Mesendoderm (in vitro differentiated cells): ENCODE results near the gene NREP.
A peak's percentile ranks its signal among the peaks of the same experiment; 100 is the strongest.

ENCODE experiments used
- DNase-seq: peaks from one replicate; pipeline ENCODE4 v3.0.0; 2013
- H2AK5ac ChIP-seq: 2 replicates; pipeline ENCODE4 v1.6.1; 2013; ENCODE audit warnings: low read length, inconsistent platforms
- H2BK120ac ChIP-seq: 2 replicates; pipeline ENCODE4 v1.6.1; 2013; ENCODE audit warnings: low read depth, mild to moderate bottlenecking, low read length, moderate library complexity, mixed read lengths
- H2BK15ac ChIP-seq: replicated peaks from 2 replicates; pipeline ENCODE4 v1.6.1; 2013; ENCODE audit warnings: low read depth, mild to moderate bottlenecking, moderate library complexity
- H2BK5ac ChIP-seq: 2 replicates; pipeline ENCODE4 v1.6.1; 2013; ENCODE audit warnings: low read length, inconsistent platforms
- H3K18ac ChIP-seq: 2 replicates; pipeline ENCODE4 v1.6.1; 2013; ENCODE audit warnings: mild to moderate bottlenecking, low read length, mixed read lengths
- H3K23ac ChIP-seq: one replicate; pipeline ENCODE4 v1.6.1; 2013; ENCODE audit warnings: low read length
- H3K27ac ChIP-seq: 2 replicates; pipeline ENCODE4 v1.5.1; 2013; ENCODE audit warnings: low read depth, mild to moderate bottlenecking, inconsistent platforms, low read length, moderate library complexity
- H3K27me3 ChIP-seq: 2 replicates; pipeline ENCODE4 v1.6.1; 2013; ENCODE audit warnings: low read length, control low read depth, mild to moderate bottlenecking, inconsistent platforms; ENCODE audit not compliant: insufficient read depth, poor library complexity
- H3K36me3 ChIP-seq: 2 replicates; pipeline ENCODE4 v1.6.1; 2013; ENCODE audit warnings: low read length, inconsistent platforms; ENCODE audit not compliant: control insufficient read depth, insufficient read depth
- H3K4ac ChIP-seq: one replicate; pipeline ENCODE4 v1.6.1; 2013; ENCODE audit warnings: low read depth, mild to moderate bottlenecking, low read length, moderate library complexity
- H3K4me1 ChIP-seq: 2 replicates; pipeline ENCODE4 v1.6.1; 2013; ENCODE audit warnings: low read depth, low read length, inconsistent platforms; ENCODE audit not compliant: control insufficient read depth
- H3K4me2 ChIP-seq: 2 replicates; pipeline ENCODE4 v1.6.1; 2013; ENCODE audit warnings: low read length
- H3K4me3 ChIP-seq: 2 replicates; pipeline ENCODE4 v1.5.1; 2013; ENCODE audit warnings: mild to moderate bottlenecking, low read length
- H3K56ac ChIP-seq: one replicate; pipeline ENCODE4 v1.6.1; 2013; ENCODE audit warnings: low read length
- H3K79me1 ChIP-seq: 2 replicates; pipeline ENCODE4 v1.6.1; 2013; ENCODE audit warnings: low read length, inconsistent platforms
- H3K79me2 ChIP-seq: 2 replicates; pipeline ENCODE4 v1.6.1; 2013; ENCODE audit warnings: mild to moderate bottlenecking, low read length; ENCODE audit not compliant: control insufficient read depth, insufficient read depth
- H3K9ac ChIP-seq: 2 replicates; pipeline ENCODE4 v1.6.1; 2013; ENCODE audit warnings: low read length, inconsistent platforms
- H4K5ac ChIP-seq: one replicate; pipeline ENCODE4 v1.6.1; 2013; ENCODE audit warnings: low read length
- H4K8ac ChIP-seq: one replicate; pipeline ENCODE4 v1.6.1; 2013; ENCODE audit warnings: low read depth, mild to moderate bottlenecking, control low read depth, low read length, moderate library complexity
- WGBS: extraction: QIAGEN DNeasy Blood & Tissue Kit; methylation state at CpG from one replicate; pipeline ENCODE4 v1.1.7; 2013; ENCODE audit warnings: low lambda C conversion rate, missing lambda C conversion rate; ENCODE audit not compliant: insufficient coverage; ENCODE audit errors: extremely low coverage; 5-methylcytosine and 5-hydroxymethylcytosine counted together

NREP gene

DNA sequence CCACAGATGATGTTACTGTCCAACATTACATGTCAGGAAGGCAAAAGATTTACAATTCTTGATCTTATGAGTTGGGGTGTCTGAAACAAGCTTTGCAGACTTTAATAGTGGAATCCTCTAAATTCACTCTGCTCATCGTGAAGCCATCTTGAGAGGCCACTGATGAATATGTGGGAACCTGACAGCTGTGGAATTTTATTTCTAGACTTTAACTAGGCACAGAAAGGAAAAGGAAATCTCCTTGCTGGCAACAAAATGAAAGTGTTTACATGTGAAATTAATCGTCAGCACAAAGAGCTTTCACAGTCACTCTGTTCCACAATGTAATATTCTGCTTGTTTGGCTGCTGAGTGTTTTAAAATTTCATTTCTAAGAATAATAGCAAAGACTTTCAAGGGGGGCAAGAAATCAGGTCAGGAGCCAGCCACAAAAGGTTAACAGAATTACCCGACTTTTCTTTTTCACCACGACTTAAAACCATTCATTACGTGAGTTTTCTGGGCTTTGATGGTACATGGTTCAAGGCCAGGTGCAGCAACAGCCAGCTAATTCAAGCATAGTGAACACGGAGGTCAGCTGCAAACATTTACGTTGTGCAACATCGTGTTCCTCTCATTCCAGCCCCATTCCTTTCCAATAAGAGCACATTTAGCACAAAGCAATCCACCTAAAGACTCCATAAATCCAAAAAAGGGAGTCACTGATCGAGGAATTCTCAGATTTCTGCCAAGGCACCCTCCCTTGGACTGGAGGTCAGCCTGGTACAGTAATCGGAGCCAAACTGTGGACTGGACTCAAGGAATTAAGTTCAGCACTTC lies 14.6 kb downstream of the NREP start:
- no peak overlapping the region for H3K27ac ChIP-seq
- H3K4me2 ChIP-seq = no peak overlapping the region
- peaks cover 3% of the 10 kb centered on the region for H3K79me2 ChIP-seq
- no peak overlapping the region for H2BK15ac ChIP-seq
- H3K27me3 ChIP-seq = no peaks in the 10 kb centered on the region
- WGBS = no CpG with 5 or more reads among the region's 10 CpGs
- peak overlapping the region; percentile 0 for H3K23ac ChIP-seq
- H2BK120ac ChIP-seq = no peak overlapping the region
- no peaks in the 10 kb centered on the region for H3K4me1 ChIP-seq
- H3K4ac ChIP-seq = no peak overlapping the region
- H3K36me3 ChIP-seq = no peaks in the 10 kb centered on the region
- no peak overlapping the region for H2BK5ac ChIP-seq
- peaks cover 4% of the 10 kb centered on the region for H3K79me1 ChIP-seq
- no peak overlapping the region for H4K5ac ChIP-seq
- no peak overlapping the region for H3K9ac ChIP-seq
- H3K56ac ChIP-seq = no peak overlapping the region
- no peak overlapping the region for H4K8ac ChIP-seq
- DNase-seq = no peak
- no peak overlapping the region for H2AK5ac ChIP-seq
- H3K18ac ChIP-seq = no peak overlapping the region
- no peak overlapping the region for H3K4me3 ChIP-seq

- Histone ChIP-seq H4K5ac (no peak overlapping the region), H2AK5ac (no peak overlapping the region), H3K4me3 (no peak overlapping the region), H3K27ac (no peak overlapping the region), H2BK120ac (no peak overlapping the region), H3K23ac (no peak overlapping the region), H2BK15ac (no peak overlapping the region), H2BK5ac (no peak overlapping the region), H4K8ac (no peak overlapping the region), H3K79me1 (peaks cover 6% of the 10 kb centered on the region), H3K9ac (no peak overlapping the region), H3K27me3 (no peaks in the 10 kb centered on the region), H3K56ac (no peak overlapping the region), H3K4ac (no peak overlapping the region), H3K36me3 (no peaks in the 10 kb centered on the region), H3K18ac (no peak overlapping the region), H3K4me2 (no peak overlapping the region), H3K79me2 (peaks cover 3% of the 10 kb centered on the region), H3K4me1 (no peaks in the 10 kb centered on the region)
- no CpG with 5 or more reads among the region's 3 CpGs for WGBS
- no peak for DNase-seq
Measured at GRCh38 chr5:111741278-111741677, 15.7 kb downstream of the NREP start.

GRCh38 chr5:111739416-111739815 lies 17.6 kb downstream of the NREP start:
- Histone ChIP-seq H3K4ac (no peak overlapping the region), H4K8ac (no peak overlapping the region), H3K4me2 (no peak overlapping the region), H2BK15ac (no peak overlapping the region), H3K27me3 (no peaks in the 10 kb centered on the region), H3K23ac (no peak overlapping the region), H3K56ac (no peak overlapping the region), H2BK120ac (no peak overlapping the region), H2BK5ac (no peak overlapping the region), H3K4me3 (no peak overlapping the region), H3K36me3 (no peaks in the 10 kb centered on the region), H3K9ac (no peak overlapping the region), H2AK5ac (no peak overlapping the region), H3K4me1 (no peaks in the 10 kb centered on the region), H4K5ac (no peak overlapping the region), H3K79me2 (peaks cover 3% of the 10 kb centered on the region), H3K18ac (no peak overlapping the region), H3K79me1 (peaks cover 6% of the 10 kb centered on the region), H3K27ac (no peak overlapping the region)
- no peak for DNase-seq
- no CpG with 5 or more reads among the region's 3 CpGs for WGBS

DNA sequence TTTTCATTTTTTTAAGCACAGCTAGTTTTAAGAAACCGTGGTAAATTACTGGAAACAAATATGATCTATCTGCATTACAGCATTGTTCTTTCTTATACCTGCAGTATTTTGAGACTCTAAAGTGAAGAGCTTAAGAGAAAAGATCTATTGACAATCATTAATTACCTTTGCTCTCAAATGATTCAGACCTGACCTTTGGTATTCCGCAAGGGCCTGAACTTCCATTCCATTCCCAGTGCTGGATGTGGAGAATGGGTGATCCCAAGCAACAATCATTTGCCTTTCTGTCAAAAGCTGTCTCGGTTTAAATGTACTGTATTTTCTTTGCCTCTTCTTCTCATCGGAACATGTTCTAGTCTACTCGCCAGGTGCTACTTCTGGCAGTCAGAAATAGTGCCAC lies 18.9 kb downstream of the NREP start:
- no peak overlapping the region for H3K9ac ChIP-seq
- no peaks in the 10 kb centered on the region for H3K27me3 ChIP-seq
- no peaks in the 10 kb centered on the region for H3K4me1 ChIP-seq
- H3K4me2 ChIP-seq = no peak overlapping the region
- peaks cover 6% of the 10 kb centered on the region for H3K79me1 ChIP-seq
- H3K23ac ChIP-seq = no peak overlapping the region
- H4K5ac ChIP-seq = no peak overlapping the region
- no peak overlapping the region for H2BK5ac ChIP-seq
- H2AK5ac ChIP-seq = no peak overlapping the region
- H3K18ac ChIP-seq = no peak overlapping the region
- H3K27ac ChIP-seq = no peak overlapping the region
- no peaks in the 10 kb centered on the region for H3K36me3 ChIP-seq
- no peak overlapping the region for H2BK15ac ChIP-seq
- H3K4me3 ChIP-seq = no peak overlapping the region
- H4K8ac ChIP-seq = no peak overlapping the region
- H3K79me2 ChIP-seq = peaks cover 3% of the 10 kb centered on the region
- no peak overlapping the region for H3K56ac ChIP-seq
- no peak for DNase-seq
- WGBS = no CpG with 5 or more reads among the region's 5 CpGs
- no peak overlapping the region for H2BK120ac ChIP-seq
- no peak overlapping the region for H3K4ac ChIP-seq

- H3K4me2 ChIP-seq = no peak overlapping the region
- H3K27me3 ChIP-seq = no peaks in the 10 kb centered on the region
- H3K36me3 ChIP-seq = no peaks in the 10 kb centered on the region
- H3K4ac ChIP-seq = no peak overlapping the region
- no peak overlapping the region for H2BK120ac ChIP-seq
- no peak overlapping the region for H2BK15ac ChIP-seq
- H2AK5ac ChIP-seq = no peak overlapping the region
- no peak overlapping the region for H4K5ac ChIP-seq
- H3K4me1 ChIP-seq = no peaks in the 10 kb centered on the region
- no peak overlapping the region for H4K8ac ChIP-seq
- H3K56ac ChIP-seq = no peak overlapping the region
- no peak overlapping the region for H3K27ac ChIP-seq
- peaks cover 3% of the 10 kb centered on the region for H3K79me2 ChIP-seq
- no CpG with 5 or more reads among the region's 1 CpG for WGBS
- no peak overlapping the region for H2BK5ac ChIP-seq
- H3K9ac ChIP-seq = no peak overlapping the region
- no peak for DNase-seq
- H3K23ac ChIP-seq = no peak overlapping the region
- H3K79me1 ChIP-seq = peaks cover 6% of the 10 kb centered on the region
- no peak overlapping the region for H3K4me3 ChIP-seq
- no peak overlapping the region for H3K18ac ChIP-seq
Measured at GRCh38 chr5:111737716-111738115, 19.3 kb downstream of the NREP start.
